Measurements from ENCODE around the gene GCNT2. TPM values are rescaled to one million over a fixed set of nuclear protein-coding genes. Genes with fewer than 3 reads are reported as not detected.
"Not testable (repeated sequence)": the region's sequence is repeated elsewhere in the genome, so short reads cannot be mapped to it uniquely, and the experiment has no call there.

GCNT2 gene
- total RNA-seq, 1 donor from 2014 or later = 37.1 TPM

DNA sequence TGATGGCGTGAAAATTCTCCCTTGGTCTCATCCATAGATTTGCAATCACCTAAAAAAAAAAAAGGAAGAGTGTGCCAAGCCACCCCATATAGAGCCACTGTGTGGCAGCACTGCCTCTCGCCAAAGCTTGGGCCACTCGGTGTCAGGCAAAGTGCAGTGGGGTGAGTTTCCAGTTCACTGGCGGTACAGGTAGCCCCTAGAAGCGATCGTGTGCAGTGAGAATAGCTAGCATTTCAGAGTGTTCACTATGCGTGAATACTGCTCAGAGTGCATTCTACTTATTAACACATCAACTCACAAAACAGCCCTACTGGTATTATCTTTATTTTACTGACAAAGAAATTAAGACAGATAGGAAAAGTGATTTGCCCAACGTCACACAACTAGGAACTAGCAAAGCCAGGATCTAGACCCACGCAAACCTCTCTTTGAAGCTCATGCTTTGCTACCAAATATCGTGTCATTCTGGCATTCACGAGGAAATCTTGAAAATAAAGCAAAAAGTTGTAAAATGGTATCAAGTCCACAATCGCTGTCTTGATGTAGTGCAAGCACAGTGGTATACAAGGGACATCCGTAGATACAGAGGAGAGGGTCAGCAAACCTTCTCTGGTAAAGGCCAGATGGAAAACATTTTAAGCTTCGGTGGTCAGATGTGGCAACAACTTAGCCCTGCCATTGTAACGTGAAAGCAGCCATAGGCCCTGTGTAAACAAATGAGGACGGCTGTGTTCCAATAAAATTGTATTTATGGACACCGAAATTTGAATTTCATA, 10.4 kb upstream of the GCNT2 start:
- intact Hi-C loops (cut with DNase I) = loop anchor here (2.0 kb wide), 1 partner anchor 184 kb away; the partner anchor contains the start of genes C6orf52 and PAK1IP1
- ATAC-seq (ENCODE audit: poor library complexity) (peak; percentile 97), DNase-seq (peak; percentile 75)

DNA sequence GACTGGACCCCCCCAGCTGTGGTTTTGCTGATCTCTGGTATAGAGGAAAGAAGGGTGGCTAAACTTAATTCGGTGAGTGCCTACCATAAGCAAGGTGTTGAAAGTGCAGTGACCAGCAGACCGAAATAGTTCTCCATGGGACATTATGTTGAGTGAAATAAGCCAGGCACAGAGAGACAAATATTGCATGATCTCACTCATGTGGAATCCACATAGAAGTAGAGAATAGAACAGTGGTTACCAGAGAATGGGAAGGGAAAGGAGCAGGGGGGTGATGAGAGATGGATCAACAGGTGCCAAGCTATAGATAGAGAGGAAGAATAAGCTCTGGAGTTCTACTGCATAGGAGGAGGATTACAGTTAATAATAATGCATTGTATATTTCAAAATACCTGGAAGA, 9.7 kb upstream of the GCNT2 start:
- peak; percentile 96 for ATAC-seq (ENCODE audit: poor library complexity)
- intact Hi-C loops (cut with DNase I) = loop anchor here (2.0 kb wide), 1 partner anchor 183 kb away; the partner anchor contains the start of genes C6orf52 and PAK1IP1
- no peak for DNase-seq

DNA sequence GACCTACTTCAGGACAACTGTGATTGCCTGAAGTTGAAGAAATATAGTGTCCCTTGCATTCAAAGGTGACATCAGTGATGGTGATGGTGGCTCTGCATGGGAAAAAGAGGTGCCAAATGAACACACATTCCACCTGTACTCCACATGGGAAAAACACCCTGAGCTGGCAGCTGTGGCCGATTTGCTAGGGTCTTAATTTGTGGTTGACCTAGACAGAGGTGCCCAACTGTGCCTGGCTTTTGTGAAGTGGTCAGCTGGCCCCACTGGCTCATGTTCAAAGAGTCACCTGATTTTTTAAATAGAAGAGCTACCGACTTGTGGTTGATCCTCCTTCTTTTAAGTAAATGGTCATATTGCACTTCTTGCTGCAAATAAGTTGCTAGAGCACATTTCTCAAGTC, 7.6 kb upstream of the GCNT2 start:
- ATAC-seq (ENCODE audit: poor library complexity) = no peak
- intact Hi-C loops (cut with DNase I) = no loop called here
- no peak for DNase-seq

DNA sequence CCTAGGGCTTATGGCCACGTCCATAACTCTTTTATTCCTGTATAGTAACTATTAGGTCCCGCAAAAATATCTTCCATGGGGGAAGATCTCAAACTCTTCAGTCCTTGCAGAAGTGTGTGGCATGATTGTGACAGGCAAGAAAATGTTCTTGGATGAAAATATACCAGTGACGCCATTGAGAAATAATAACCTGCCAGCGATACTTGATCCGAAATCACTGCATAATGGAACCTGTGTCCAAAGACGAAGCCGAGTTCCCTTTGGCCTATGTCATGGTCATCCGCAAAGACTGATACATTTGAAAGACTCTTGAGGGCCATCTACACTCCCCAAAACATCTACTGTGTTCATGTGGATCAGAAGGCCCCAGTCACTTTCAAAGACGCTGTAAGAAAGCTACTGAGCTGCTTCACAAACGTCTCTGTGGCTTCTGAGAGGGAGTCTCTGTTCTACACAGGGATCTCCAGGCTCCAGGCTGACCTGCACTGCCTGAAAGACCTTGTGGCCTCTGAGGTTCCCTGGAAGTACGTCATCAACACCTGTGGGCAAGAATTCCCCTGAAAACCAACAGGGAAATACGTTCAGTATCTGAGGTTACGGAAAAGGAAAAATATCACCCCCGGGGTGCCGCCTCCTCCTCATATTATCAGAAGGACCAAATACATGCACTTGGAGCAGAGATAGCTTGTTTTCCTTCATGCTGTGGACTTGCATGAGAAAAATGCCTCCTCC, 6.9 kb upstream of the GCNT2 start:
- ATAC-seq (ENCODE audit: poor library complexity) (no peak), DNase-seq (no peak)
- intact Hi-C loops (cut with DNase I) = no loop called here

DNA sequence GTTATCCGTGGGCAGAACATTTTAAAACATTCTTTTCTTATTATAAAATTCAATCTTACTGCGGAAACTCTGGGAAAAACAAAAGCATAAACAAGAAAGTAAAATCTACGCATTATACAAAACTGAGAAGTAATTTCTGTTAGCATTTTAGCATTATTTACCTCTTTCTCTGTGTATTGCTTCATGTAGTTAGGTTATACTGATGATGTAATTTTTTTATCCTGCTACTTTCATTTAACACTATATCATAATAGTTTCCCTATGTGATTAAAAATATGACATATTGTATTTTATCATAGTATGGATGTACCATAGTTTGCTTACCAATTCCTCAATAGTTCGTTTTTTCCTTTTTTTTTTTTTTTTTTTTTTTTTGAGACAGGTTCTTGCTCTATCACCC, 4.2 kb upstream of the GCNT2 start:
- ATAC-seq (ENCODE audit: poor library complexity) = no peak
- intact Hi-C loops (cut with DNase I) = no loop called here
- no peak for DNase-seq

DNA sequence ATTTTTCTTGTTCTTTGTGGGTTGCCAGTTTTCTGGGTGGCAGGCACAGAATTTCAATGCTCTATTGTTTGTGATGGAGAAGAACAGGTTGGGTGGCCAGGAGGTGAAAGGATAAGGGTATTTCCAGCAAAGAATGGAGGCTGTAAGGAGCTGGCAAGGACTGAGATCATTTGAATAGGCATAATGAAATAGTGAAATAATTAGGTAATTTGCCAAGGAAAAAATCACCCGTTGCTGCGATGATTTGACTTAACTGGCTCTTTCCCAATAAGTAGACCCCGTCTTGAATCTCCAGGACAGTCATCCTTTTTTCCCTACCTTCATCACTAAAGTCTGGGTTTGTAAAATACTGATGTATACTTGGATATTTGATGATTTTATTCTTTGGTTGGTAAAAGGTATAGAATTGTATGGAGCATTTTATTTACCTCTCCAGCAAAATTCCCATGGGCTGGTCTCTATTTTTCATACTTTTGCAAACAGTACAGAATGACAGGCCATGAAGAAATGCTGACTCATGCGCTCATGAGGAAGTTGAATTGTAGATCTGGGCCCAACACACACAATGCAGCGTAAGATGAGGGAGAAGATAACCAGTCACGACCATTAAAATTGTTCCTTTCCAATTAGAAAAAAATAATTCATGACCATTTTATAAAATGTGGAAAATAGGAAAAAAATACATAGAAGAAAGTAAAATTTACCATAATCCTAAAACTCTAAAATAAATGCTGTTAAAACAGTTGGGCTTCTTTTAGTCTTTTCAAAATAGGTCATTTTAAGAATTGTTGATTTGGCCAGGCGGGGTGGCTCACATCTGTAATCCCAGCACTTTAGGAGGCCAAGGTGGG, 2.4 kb upstream of the GCNT2 start:
- intact Hi-C loops (cut with DNase I) = no loop called here
- ATAC-seq (ENCODE audit: poor library complexity) (no peak), DNase-seq (no peak)

DNA sequence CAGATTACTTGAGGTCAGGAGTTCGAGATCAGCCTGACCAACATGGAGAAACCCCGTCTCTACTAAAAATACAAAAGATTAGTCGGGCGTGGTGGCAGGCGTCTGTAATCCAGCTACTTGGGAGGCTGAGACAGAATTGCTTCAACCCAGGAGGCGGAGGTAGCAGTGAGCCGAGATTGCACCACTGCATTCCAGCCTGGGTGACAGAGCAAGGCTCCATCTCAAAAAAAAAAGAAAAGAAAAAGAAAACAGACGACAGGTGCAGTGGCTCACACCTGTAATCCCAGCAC, 1.8 kb upstream of the GCNT2 start:
- intact Hi-C loops (cut with DNase I); ATAC-seq (ENCODE audit: poor library complexity); DNase-seq: not testable (repeated sequence)

DNA sequence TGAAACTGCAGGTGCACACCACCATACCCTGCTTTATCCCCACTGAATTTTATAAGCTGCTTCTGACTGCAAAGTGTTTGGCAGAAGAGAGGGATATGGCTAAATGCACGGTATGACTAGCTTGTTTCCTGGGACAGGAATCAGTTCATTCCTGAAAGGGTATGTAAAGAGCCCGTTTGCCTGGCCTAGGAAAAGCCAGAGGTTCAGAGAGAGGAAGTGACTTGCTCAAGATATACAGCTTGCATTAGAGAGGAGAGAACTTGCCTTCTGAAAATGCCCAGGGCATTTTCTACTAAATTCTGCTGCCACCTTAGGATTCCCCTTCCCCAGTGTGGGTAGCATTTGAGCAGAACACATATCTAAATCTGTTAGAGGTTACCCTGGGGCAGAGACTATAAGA, 683 bp upstream of the GCNT2 start:
- peak; percentile 3 for ATAC-seq (ENCODE audit: poor library complexity)
- no peak for DNase-seq
- intact Hi-C loops (cut with DNase I) = no loop called here

DNA sequence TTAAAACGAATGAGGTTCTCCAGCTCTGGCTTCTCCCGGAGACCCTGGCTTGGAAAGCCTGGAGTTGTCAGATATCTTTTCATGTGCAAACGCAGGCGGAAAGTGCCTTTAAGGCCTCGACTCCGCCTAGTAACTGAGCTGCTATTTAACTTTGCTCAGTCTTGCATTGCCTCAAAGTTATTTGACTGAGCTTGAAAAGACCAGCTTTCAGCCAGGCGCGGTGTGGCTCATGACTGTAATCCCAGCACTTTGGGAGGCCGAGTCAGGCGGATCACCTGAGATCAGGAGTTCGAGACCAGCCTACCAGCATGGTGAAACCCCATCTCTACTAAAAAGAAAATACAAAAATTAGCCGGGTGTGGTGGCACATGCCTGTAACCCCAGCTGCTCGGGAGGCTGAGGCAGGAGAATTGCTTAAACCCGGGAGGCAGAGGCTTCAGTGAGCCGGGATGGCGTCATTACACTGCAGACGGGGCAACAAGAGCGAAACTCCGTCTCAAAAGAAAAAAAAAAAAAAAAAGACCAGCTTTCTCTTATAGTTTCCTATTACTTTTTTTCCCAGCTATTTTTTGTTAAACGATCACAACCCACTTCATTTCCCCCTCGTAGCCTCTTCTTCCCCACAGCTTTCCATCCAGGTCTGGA, 1.9 kb downstream of the GCNT2 start:
- peak; percentile 40 for ATAC-seq (ENCODE audit: poor library complexity)
- intact Hi-C loops (cut with DNase I) = no loop called here

DNA sequence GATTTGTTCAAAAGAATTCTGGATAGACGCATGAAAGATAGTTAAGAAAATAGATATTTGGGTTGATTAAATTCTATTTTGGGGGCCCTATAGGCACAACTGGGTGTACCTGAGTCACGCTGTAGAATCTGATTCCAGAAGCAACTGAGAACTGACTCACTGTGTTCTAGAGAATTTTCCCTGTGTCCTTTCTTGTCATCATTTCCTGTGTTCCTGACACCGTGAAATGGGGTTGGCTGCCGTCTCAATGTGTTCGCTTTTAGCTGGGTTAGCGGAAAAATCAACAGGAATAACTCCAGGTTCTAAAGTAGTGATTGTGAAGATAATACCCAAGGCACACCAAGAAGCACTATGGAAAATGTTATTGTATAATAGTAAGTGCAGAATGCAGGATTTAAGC, 5.0 kb downstream of the GCNT2 start:
- DNase-seq (no peak), ATAC-seq (ENCODE audit: poor library complexity) (no peak)
- intact Hi-C loops (cut with DNase I) = no loop called here

More for the DNA sequence above, 1.9 kb downstream of the GCNT2 start:
- DNase-seq = no peak

DNA sequence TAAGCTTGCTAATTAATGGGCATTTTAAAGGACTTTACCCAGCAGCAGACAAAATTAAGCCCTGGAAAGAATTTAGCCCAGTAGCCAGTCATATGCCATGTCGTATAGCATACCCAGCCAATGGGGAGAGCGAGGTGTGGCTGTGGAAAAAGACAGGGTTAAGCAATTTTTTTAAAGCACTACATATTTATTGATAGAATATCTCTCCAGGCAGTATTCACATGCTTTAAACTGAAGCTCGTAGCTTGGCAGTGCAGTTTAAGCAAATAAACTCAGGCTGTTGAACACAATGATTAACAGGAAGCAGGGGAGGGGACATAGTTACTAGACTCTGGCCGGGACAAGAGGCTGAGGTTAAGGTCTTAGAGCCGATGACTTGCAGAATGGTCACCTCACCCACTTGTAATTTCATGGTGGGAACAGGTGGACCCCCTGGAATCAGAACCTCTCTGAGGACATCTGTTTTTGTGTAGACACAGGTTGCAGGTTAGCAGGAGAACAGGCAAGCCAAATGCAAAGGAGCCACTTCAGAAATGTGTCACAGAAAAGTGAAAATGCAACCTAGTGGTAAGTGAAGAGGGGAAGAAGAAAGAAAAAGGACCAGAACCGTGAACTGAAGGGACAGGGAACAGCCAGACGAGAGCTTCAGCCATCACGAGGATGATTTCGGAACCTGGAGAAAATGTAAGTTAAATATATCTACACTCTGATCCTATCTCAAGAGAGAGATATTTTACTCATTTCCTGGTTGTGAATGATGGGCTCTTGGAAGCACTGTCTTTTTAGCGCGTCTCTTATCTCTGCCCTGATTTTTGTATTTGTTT, 7.2 kb downstream of the GCNT2 start:
- intact Hi-C loops (cut with DNase I) = no loop called here
- DNase-seq = no peak
- peak; percentile 44 for ATAC-seq (ENCODE audit: poor library complexity)

DNA sequence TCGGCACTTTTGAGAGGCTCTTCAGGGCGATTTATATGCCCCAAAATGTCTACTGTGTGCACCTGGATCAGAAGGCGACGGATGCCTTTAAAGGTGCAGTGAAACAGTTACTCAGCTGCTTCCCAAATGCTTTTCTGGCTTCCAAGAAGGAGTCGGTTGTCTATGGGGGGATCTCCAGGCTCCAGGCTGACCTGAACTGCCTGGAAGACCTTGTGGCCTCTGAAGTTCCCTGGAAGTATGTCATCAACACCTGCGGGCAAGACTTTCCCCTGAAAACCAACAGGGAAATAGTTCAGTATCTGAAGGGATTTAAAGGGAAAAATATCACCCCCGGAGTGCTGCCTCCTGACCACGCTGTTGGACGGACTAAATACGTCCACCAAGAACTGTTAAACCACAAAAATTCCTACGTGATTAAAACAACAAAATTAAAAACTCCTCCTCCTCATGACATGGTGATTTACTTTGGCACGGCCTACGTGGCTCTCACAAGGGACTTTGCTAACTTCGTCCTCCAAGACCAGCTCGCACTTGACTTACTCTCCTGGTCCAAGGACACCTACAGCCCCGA, 8.2 kb downstream of the GCNT2 start:
- intact Hi-C loops (cut with DNase I) = no loop called here
- DNase-seq = no peak
- ATAC-seq (ENCODE audit: poor library complexity) = peak; percentile 45

DNA sequence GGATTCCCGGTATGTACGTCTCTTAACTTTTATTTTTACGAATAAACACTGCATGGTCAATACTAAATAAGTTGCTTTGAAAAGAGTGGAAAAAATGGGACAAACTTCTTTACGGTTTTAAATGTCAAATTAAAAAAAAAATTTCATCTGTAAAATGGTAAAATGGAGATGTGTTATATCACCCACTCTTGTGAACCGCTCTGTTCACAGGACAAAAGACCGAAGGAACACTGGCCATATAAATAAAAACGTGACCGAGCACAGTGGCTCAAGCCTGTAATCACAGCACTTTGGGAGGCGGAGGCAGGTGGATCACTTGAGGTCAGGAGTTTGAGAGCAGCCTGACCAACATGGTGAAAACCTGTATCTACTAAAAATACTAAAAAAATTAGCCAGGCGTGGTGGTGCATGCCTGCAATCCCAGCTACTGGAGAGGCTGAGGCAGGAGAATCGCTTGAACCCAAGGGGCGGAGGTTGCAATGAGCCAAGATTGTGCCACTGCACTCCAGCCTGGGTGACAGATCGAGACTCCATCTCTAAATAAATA, 8.8 kb downstream of the GCNT2 start:
- intact Hi-C loops (cut with DNase I); ATAC-seq (ENCODE audit: poor library complexity); DNase-seq: not testable (repeated sequence)

DNA sequence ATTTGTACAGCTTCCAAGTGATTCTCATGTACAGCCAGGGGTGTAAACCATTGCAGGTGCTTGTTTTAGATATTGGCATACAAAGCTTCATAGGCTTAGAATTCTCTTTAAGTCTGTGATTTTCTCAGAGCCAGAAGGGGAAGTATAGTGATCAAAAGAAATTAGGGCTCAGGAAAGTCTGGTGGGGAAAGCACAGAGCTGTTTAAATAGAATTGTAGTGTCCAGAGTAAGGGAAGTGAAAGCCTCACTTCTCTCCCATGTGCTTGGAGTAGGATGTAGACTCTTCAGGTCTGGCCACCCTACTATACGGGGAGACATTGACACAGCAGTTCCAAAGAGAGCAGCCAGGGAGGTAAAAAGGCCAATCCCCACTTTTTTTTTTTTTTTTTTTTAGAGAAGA, 10.4 kb downstream of the GCNT2 start:
- intact Hi-C loops (cut with DNase I) = no loop called here
- no peak for DNase-seq
- ATAC-seq (ENCODE audit: poor library complexity) = peak; percentile 9

DNA sequence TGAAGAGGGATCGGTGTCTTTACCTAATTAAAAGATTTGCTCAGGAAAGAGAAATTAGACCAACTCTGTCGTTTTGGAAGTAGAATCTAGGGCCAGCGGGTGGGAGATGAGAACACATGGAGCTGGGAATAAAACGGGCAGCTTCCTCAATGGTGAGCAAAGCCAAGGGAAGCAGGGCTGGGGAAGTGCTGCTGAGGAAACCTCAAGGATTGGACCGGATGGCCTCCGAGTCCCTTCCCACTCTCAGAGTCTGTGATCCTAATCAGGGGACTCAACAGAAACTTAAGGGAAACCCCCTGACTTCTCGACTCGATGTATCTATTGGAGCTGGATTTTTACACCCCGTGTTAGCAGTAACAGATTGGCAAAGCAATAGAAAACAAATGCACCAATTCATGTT, 10.8 kb downstream of the GCNT2 start:
- intact Hi-C loops (cut with DNase I) = no loop called here
- no peak for ATAC-seq (ENCODE audit: poor library complexity)
- DNase-seq = no peak

DNA sequence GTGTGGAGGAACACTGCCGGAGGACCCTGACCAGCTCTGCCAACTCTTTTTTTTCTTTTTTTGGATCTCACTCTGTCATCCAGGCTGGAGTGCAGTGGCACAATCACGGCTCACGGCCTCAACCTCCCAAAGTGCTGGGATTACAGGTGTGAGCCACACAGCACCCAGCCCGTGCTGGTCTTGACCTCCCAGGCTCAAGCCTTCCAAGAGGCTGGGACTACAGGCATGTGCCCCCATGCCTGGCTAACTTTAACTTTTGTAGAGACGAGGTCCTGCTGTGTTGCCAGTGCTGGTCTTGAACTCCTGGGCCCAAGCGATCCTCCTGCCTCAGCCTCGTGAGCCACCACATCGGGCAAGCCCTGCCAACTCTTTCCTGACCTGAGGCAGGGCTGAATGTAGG, 11.2 kb downstream of the GCNT2 start:
- ATAC-seq (ENCODE audit: poor library complexity) (no peak), DNase-seq (no peak)
- intact Hi-C loops (cut with DNase I) = no loop called here

DNA sequence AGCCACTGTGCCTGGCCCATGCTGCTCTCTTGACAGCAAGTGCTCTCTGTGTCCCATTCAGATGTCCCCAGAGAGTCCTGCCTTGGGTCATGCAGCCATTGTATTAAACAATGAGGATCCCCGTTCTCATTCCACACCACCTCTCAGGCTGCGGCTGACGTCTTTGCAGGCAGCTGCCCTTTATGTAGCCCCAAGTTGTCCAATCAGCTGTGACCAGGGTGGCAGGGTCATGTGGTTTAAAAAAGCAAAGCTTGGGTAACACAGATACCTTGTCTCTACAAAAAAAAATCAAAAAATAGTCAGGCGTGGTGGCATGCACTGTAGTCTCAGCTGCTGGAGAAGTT, 13.2 kb downstream of the GCNT2 start:
- ATAC-seq (ENCODE audit: poor library complexity) (no peak), DNase-seq (no peak)
- intact Hi-C loops (cut with DNase I) = no loop called here

DNA sequence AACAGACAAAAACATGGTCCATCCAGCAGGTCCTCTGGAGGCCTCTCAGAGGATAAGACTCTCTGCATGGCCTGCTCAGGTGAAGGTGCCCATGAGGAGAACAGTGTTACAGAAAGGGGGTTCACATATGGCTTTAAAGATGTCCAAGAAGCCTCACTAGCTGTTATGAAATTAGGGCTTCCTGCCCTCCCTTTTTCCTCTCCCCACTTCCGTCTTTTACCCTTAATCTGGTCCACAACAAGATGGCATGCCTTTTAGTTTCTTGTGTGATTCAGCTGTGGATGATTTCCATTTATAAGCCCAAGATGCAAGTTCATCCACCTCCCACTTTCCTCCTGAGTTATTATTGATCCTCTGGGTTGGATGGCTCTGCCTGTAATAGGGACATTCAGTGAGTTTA, 14.0 kb downstream of the GCNT2 start:
- ATAC-seq (ENCODE audit: poor library complexity) = no peak
- no peak for DNase-seq
- intact Hi-C loops (cut with DNase I) = no loop called here
